ENCODE measurements around the gene CEP164.

Gene CEP164

DNA sequence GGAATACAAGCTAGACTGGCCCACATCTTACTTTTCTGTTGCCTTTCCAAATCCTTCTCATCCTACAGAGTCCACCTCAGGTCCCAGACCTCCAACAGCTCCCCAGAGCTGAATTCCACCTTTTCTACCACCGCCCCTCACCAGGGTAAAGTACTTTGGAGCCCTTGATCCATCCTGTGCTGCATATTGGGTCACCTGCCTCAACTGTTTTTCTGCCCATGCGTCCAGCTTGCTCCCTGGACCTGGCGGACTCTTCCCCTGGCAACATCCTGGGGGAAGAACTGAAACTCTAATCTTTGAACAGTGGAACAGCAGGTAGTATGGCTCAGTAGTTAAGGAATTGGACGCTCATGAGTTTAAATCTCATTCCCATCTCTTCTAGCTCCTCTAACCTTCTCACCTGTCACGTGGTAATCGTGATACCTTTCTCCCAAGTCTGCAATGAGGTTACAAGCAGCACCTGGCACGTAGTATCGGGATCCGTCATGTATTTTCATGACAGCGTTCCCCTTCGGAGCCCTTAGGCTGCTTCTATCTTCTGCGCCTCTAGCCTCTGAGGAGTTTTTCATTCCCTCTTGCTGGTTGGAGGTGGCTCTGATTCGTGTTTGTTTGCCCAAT lies 98.1 kb downstream of the CEP164 start:
- H3K79me1 ChIP-seq (replicated peaks; ENCODE audit: low read length, poor library complexity, severe bottlenecking): no peaks in the 10 kb centered on the region
- 59% methylated on average over 13 of the region's 13 CpGs for WGBS
- DNase-seq: no peak

DNA sequence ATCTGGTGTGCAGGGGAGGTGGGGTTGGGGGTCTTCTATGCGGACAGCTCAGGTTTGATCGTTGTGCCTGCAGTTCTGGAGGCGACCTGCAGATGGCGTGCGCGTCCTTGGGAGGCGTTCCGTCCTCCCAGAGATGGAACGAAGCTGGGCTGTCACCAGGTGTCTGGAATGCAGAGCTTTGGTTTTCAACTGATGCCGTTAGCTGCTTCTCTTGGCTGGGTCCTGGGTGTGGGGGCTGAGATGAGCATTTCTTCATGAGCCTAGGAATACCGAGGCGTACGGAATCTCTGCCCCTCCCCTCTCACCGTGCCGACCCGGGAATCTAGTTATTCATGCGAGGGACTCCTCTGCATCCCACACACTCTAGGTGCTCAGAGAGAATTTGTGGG lies 98.6 kb downstream of the CEP164 start:
- Histone ChIP-seq H3K4me2 (ENCODE audit: low read length, poor library complexity, severe bottlenecking) (peak overlapping the region; percentile 33), H3K9me3 (ENCODE audit: control insufficient read depth, low read length) (no peaks in the 10 kb centered on the region)

More for the DNA sequence above, 98.1 kb downstream of the CEP164 start:
- H3K9ac ChIP-seq (ENCODE audit: low read length): no peak overlapping the region
- H3K36me3 ChIP-seq (ENCODE audit: control insufficient read depth in 1 of 2, insufficient read depth in 2 of 2, low read depth in 1 of 2, low read length in 2 of 2): peaks cover 0 to 5% of the 10 kb centered on the region in 2 experiments
- peaks cover 2% of the 10 kb centered on the region for H3K4me1 ChIP-seq (ENCODE audit: control insufficient read depth, insufficient read depth, low read depth, low read length)
- no peak overlapping the region for H3K4ac ChIP-seq (ENCODE audit: low read depth in 1 of 2, low read length in 2 of 2)
- H4K8ac ChIP-seq (ENCODE audit: low read length): no peak overlapping the region
- H2BK12ac ChIP-seq (ENCODE audit: low read length in 2 of 2): no peak overlapping the region
- H2BK15ac ChIP-seq (ENCODE audit: low read depth, poor library complexity, severe bottlenecking): no peak overlapping the region
- no peak overlapping the region for H3K14ac ChIP-seq (ENCODE audit: low read length in 2 of 2)
- H3K27me3 ChIP-seq (ENCODE audit: control insufficient read depth in 1 of 2, insufficient read depth in 1 of 2, low read length in 2 of 2): peaks cover 35 to 59% of the 10 kb centered on the region in 2 experiments
- no peak overlapping the region for H3K27ac ChIP-seq (ENCODE audit: low read length, poor library complexity, severe bottlenecking)
- H2AK5ac ChIP-seq (ENCODE audit: low read length, severe bottlenecking): no peak overlapping the region
- no peak overlapping the region for H2AFZ ChIP-seq (ENCODE audit: low read depth, low read length)
- no peak overlapping the region for H3K23ac ChIP-seq (ENCODE audit: low read length in 2 of 2)
- H3K4me3 ChIP-seq (ENCODE audit: insufficient read depth in 1 of 2, low read depth in 1 of 2, low read length in 2 of 2): no peak overlapping the region
- H3K18ac ChIP-seq (ENCODE audit: low read depth in 1 of 2, low read length in 2 of 2): no peak overlapping the region
- H2BK120ac ChIP-seq (ENCODE audit: low read depth, low read length): no peak overlapping the region
- no peak overlapping the region for H2BK5ac ChIP-seq (ENCODE audit: low read depth, low read length, poor library complexity, severe bottlenecking)
- no peak overlapping the region for H3K4me2 ChIP-seq (ENCODE audit: low read length, poor library complexity, severe bottlenecking)
- H4K91ac ChIP-seq (ENCODE audit: low read length): no peak overlapping the region
- no peaks in the 10 kb centered on the region for H3K9me3 ChIP-seq (ENCODE audit: control insufficient read depth, low read length)

DNA sequence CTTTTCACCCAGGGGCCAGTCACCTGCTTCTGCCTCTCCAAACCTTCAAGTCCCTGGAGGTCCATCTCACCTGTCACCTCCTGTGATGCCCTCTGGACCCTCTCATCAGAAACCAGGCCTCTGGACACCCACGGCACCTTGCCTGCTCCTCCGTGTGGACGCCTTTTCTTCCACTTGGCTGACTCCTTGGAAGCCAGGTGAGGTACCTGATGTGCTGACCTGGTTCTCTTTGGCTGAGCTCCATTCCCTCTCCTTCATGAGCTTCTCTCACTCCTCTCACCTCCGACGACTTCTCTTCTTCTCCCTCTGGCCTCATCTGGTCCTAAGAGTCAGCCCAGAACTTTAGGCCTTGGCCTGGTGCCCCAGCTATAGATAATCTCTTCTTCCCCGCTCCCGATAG lies 99.3 kb downstream of the CEP164 start:
- Histone ChIP-seq H3K9ac (ENCODE audit: low read length) (no peak overlapping the region), H3K4me1 (ENCODE audit: control insufficient read depth, insufficient read depth, low read depth, low read length) (peaks cover 2% of the 10 kb centered on the region), H3K9me3 (ENCODE audit: control insufficient read depth, low read length) (no peaks in the 10 kb centered on the region), H2BK120ac (ENCODE audit: low read depth, low read length) (no peak overlapping the region), H3K18ac (ENCODE audit: low read depth in 1 of 2, low read length in 2 of 2) (no peak overlapping the region), H2BK12ac (ENCODE audit: low read length in 2 of 2) (no peak overlapping the region), H2AFZ (ENCODE audit: low read depth, low read length) (no peak overlapping the region), H3K23ac (ENCODE audit: low read length in 2 of 2) (no peak overlapping the region), H3K4me2 (ENCODE audit: low read length, poor library complexity, severe bottlenecking) (no peak overlapping the region), H3K79me1 (replicated peaks; ENCODE audit: low read length, poor library complexity, severe bottlenecking) (no peaks in the 10 kb centered on the region), H3K36me3 (ENCODE audit: control insufficient read depth in 1 of 2, insufficient read depth in 2 of 2, low read depth in 1 of 2, low read length in 2 of 2) (peaks cover 0 to 6% of the 10 kb centered on the region in 2 experiments), H4K91ac (ENCODE audit: low read length) (no peak overlapping the region), H2BK5ac (ENCODE audit: low read depth, low read length, poor library complexity, severe bottlenecking) (no peak overlapping the region), H3K4me3 (ENCODE audit: insufficient read depth in 1 of 2, low read depth in 1 of 2, low read length in 2 of 2) (no peak overlapping the region), H3K27ac (ENCODE audit: low read length, poor library complexity, severe bottlenecking) (no peak overlapping the region), H3K14ac (ENCODE audit: low read length in 2 of 2) (no peak overlapping the region), H2BK15ac (ENCODE audit: low read depth, poor library complexity, severe bottlenecking) (no peak overlapping the region), H3K27me3 (ENCODE audit: control insufficient read depth in 1 of 2, insufficient read depth in 1 of 2, low read length in 2 of 2) (peaks cover 40 to 58% of the 10 kb centered on the region in 2 experiments), H2AK5ac (ENCODE audit: low read length, severe bottlenecking) (no peak overlapping the region), H3K4ac (ENCODE audit: low read depth in 1 of 2, low read length in 2 of 2) (no peak overlapping the region), H4K8ac (ENCODE audit: low read length) (no peak overlapping the region)
- 88% methylated on average over 7 of the region's 7 CpGs for WGBS
- DNase-seq: no peak

More for the DNA sequence above, 98.6 kb downstream of the CEP164 start:
- DNase-seq: peak; percentile 46
- Histone ChIP-seq H3K18ac (ENCODE audit: low read depth in 1 of 2, low read length in 2 of 2) (no peak overlapping the region), H3K14ac (ENCODE audit: low read length in 2 of 2) (no peak overlapping the region), H4K91ac (ENCODE audit: low read length) (no peak overlapping the region), H3K27me3 (ENCODE audit: control insufficient read depth in 1 of 2, insufficient read depth in 1 of 2, low read length in 2 of 2) (peaks cover 40 to 61% of the 10 kb centered on the region in 2 experiments), H2BK120ac (ENCODE audit: low read depth, low read length) (no peak overlapping the region), H2BK5ac (ENCODE audit: low read depth, low read length, poor library complexity, severe bottlenecking) (no peak overlapping the region), H3K4me1 (ENCODE audit: control insufficient read depth, insufficient read depth, low read depth, low read length) (peaks cover 2% of the 10 kb centered on the region), H3K9ac (ENCODE audit: low read length) (no peak overlapping the region), H3K36me3 (ENCODE audit: control insufficient read depth in 1 of 2, insufficient read depth in 2 of 2, low read depth in 1 of 2, low read length in 2 of 2) (peaks cover 0 to 6% of the 10 kb centered on the region in 2 experiments), H2BK12ac (ENCODE audit: low read length in 2 of 2) (no peak overlapping the region), H3K23ac (ENCODE audit: low read length in 2 of 2) (no peak overlapping the region), H2BK15ac (ENCODE audit: low read depth, poor library complexity, severe bottlenecking) (no peak overlapping the region), H3K4ac (ENCODE audit: low read depth in 1 of 2, low read length in 2 of 2) (no peak overlapping the region), H3K79me1 (replicated peaks; ENCODE audit: low read length, poor library complexity, severe bottlenecking) (no peaks in the 10 kb centered on the region), H2AFZ (ENCODE audit: low read depth, low read length) (no peak overlapping the region), H4K8ac (ENCODE audit: low read length) (no peak overlapping the region), H2AK5ac (ENCODE audit: low read length, severe bottlenecking) (no peak overlapping the region), H3K4me3 (ENCODE audit: insufficient read depth in 1 of 2, low read depth in 1 of 2, low read length in 2 of 2) (peak overlapping the region in 1 of 2 experiments; percentile 26), H3K27ac (ENCODE audit: low read length, poor library complexity, severe bottlenecking) (no peak overlapping the region)
- 12% methylated on average over 13 of the region's 17 CpGs for WGBS

DNA sequence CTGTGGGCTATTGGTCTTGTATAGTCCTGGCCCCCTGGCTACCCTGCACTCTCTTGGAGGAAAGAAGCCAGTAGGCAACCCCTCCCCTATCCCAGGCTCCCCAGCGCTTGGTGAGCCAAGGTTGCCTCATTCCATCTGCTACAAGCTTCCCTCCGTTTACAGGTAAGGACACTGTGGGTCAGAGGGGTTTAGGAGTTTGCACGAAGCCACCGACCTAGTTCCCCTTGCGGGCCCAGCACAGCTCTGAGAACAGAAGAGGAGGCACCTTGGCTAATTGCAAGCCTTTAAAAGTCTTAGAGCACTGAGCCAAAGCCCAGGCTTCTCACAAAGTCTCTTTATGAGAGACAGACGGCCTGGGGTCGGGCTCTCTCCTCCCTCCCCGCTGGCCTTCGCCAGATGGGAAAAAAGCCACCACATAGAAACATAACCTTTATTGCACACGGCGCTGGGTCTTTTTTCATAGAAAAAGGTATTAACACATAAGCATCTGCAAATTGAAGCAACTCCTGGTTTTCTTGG lies 99.8 kb downstream of the CEP164 start:
- H3K23ac ChIP-seq (ENCODE audit: low read length in 2 of 2): no peak overlapping the region
- H3K4me2 ChIP-seq (ENCODE audit: low read length, poor library complexity, severe bottlenecking): no peak overlapping the region
- no peak overlapping the region for H3K18ac ChIP-seq (ENCODE audit: low read depth in 1 of 2, low read length in 2 of 2)
- H2AFZ ChIP-seq (ENCODE audit: low read depth, low read length): no peak overlapping the region
- no peak overlapping the region for H4K91ac ChIP-seq (ENCODE audit: low read length)
- no peaks in the 10 kb centered on the region for H3K9me3 ChIP-seq (ENCODE audit: control insufficient read depth, low read length)
- H3K79me1 ChIP-seq (replicated peaks; ENCODE audit: low read length, poor library complexity, severe bottlenecking): no peaks in the 10 kb centered on the region
- H2BK120ac ChIP-seq (ENCODE audit: low read depth, low read length): no peak overlapping the region
- no peak overlapping the region for H2BK12ac ChIP-seq (ENCODE audit: low read length in 2 of 2)
- no peak overlapping the region for H3K27ac ChIP-seq (ENCODE audit: low read length, poor library complexity, severe bottlenecking)
- H3K4ac ChIP-seq (ENCODE audit: low read depth in 1 of 2, low read length in 2 of 2): no peak overlapping the region
- peaks cover 35 to 53% of the 10 kb centered on the region in 2 experiments for H3K27me3 ChIP-seq (ENCODE audit: control insufficient read depth in 1 of 2, insufficient read depth in 1 of 2, low read length in 2 of 2)
- H3K14ac ChIP-seq (ENCODE audit: low read length in 2 of 2): no peak overlapping the region
- no peak overlapping the region for H3K4me3 ChIP-seq (ENCODE audit: insufficient read depth in 1 of 2, low read depth in 1 of 2, low read length in 2 of 2)
- WGBS: 79% methylated on average over 11 of the region's 11 CpGs
- H2BK15ac ChIP-seq (ENCODE audit: low read depth, poor library complexity, severe bottlenecking): no peak overlapping the region
- H2AK5ac ChIP-seq (ENCODE audit: low read length, severe bottlenecking): no peak overlapping the region
- no peak overlapping the region for H2BK5ac ChIP-seq (ENCODE audit: low read depth, low read length, poor library complexity, severe bottlenecking)
- H3K36me3 ChIP-seq (ENCODE audit: control insufficient read depth in 1 of 2, insufficient read depth in 2 of 2, low read depth in 1 of 2, low read length in 2 of 2): peaks cover 0 to 6% of the 10 kb centered on the region in 2 experiments
- H3K9ac ChIP-seq (ENCODE audit: low read length): no peak overlapping the region
- H4K8ac ChIP-seq (ENCODE audit: low read length): no peak overlapping the region
- no peak for DNase-seq
- peaks cover 2% of the 10 kb centered on the region for H3K4me1 ChIP-seq (ENCODE audit: control insufficient read depth, insufficient read depth, low read depth, low read length)

Measured in mesenchymal stem cell (in vitro differentiated cells and primary cell).